GM23338 (cell line): Measurements from ENCODE around the gene APOB. TPM values are rescaled to one million over a fixed set of nuclear protein-coding genes. Genes with fewer than 3 reads are reported as not detected.

ENCODE experiments used
- ATAC-seq: fragments of 200-7000 bp; cut with Tn5 transposase; 3 replicates; pipeline ENCODE4 v1.9.1; 2020
- DNase-seq: peaks from one replicate; pipeline ENCODE4 v3.0.0-alpha.2; 2015; ENCODE audit warnings: low spot score
- H2AFZ ChIP-seq: fragments of 200-600 bp; sonication (generic); 2 replicates; pipeline ENCODE4 v1.8.0; 2016; ENCODE audit warnings: antibody characterized with exemption, mild to moderate bottlenecking, moderate library complexity
- H3F3A ChIP-seq: fragments of 200-600 bp; sonication (generic); replicated peaks from 2 replicates; pipeline ENCODE4 v1.8.0; 2017; ENCODE audit warnings: antibody characterized with exemption, mixed run types, low read depth
- H3K27ac ChIP-seq: fragments of 200-600 bp; sonication (generic); 2 replicates; pipeline ENCODE4 v1.6.1; 2016; ENCODE audit warnings: low read depth
- H3K27me3 ChIP-seq: fragments of 200-600 bp; sonication (generic); 2 replicates; pipeline ENCODE4 v1.8.0; 2016; ENCODE audit warnings: mild to moderate bottlenecking, mixed run types, moderate library complexity; ENCODE audit not compliant: insufficient read depth
- H3K36me3 ChIP-seq: fragments of 200-600 bp; sonication (generic); 2 replicates; pipeline ENCODE4 v1.8.0; 2016; ENCODE audit warnings: mild to moderate bottlenecking; ENCODE audit not compliant: insufficient read depth
- H3K4me1 ChIP-seq: fragments of 200-600 bp; sonication (generic); 2 replicates; pipeline ENCODE4 v1.8.0; 2016; ENCODE audit warnings: mild to moderate bottlenecking, moderate library complexity; ENCODE audit not compliant: insufficient read depth
- H3K4me2 ChIP-seq: fragments of 200-600 bp; sonication (generic); 2 replicates; pipeline ENCODE4 v1.7.1; 2017; ENCODE audit warnings: mixed run types
- H3K4me3 ChIP-seq: fragments of 200-600 bp; sonication (generic); 2 replicates; pipeline ENCODE4 v1.6.1; 2016; ENCODE audit warnings: mixed run types
- H3K79me2 ChIP-seq: fragments of 200-600 bp; sonication (generic); replicated peaks from 2 replicates; pipeline ENCODE4 v1.8.0; 2017; ENCODE audit warnings: mild to moderate bottlenecking; ENCODE audit not compliant: insufficient read depth
- H3K9me2 ChIP-seq: fragments of 200-600 bp; sonication (generic); 2 replicates; pipeline ENCODE4 v1.8.0; 2017; ENCODE audit not compliant: insufficient read depth
- H4K20me1 ChIP-seq: fragments of 200-600 bp; sonication (generic); replicated peaks from 2 replicates; pipeline ENCODE4 v1.8.0; 2017; ENCODE audit warnings: mild to moderate bottlenecking; ENCODE audit not compliant: insufficient read depth
- H3K27ac Mint-ChIP-seq: 2 replicates; pipeline ENCODE4 v1.8.0; 2020; ENCODE audit warnings: inconsistent platforms, mild to moderate bottlenecking, moderate library complexity, mixed read lengths
- H3K27me3 Mint-ChIP-seq: 3 replicates; pipeline ENCODE4 v1.8.0; 2022; ENCODE audit warnings: low read depth, mild to moderate bottlenecking, moderate library complexity, mixed read lengths, inconsistent platforms; ENCODE audit not compliant: insufficient read depth, poor library complexity
- H3K36me3 Mint-ChIP-seq: 3 replicates; pipeline ENCODE4 v1.8.0; 2021; ENCODE audit warnings: low read depth, mild to moderate bottlenecking, inconsistent platforms, moderate library complexity, mixed read lengths
- H3K4me1 Mint-ChIP-seq: 3 replicates; pipeline ENCODE4 v1.8.0; 2020; ENCODE audit warnings: mild to moderate bottlenecking, inconsistent platforms, mixed read lengths
- H3K4me3 Mint-ChIP-seq: 3 replicates; pipeline ENCODE4 v1.8.0; 2021; ENCODE audit warnings: moderate library complexity, mild to moderate bottlenecking, inconsistent platforms, mixed read lengths
- H3K9me3 Mint-ChIP-seq: 3 replicates; pipeline ENCODE4 v1.8.0; 2020; ENCODE audit warnings: moderate library complexity, mild to moderate bottlenecking, inconsistent platforms, mixed read lengths
- CREB1 ChIP-seq: fragments of 250-450 bp; sonication (Bioruptor Pico); IDR thresholded peaks from 2 replicates; pipeline ENCODE4 v1.5.0; 2020; ENCODE audit warnings: low read depth, mild to moderate bottlenecking, moderate library complexity
- CTCF ChIP-seq, 2 experiments: fragments of 200-600 bp in 1 of 2; sonication (generic) in 1 of 2; conservative IDR thresholded peaks; 2 replicates each; pipeline versions ENCODE4 v1.5.1 to v1.6.1; 2016 to 2017; ENCODE audit warnings: antibody characterized with exemption in 2 of 2, low read depth in 2 of 2, mild to moderate bottlenecking in 2 of 2, moderate library complexity in 1 of 2
- ETS1 ChIP-seq: IDR thresholded peaks from 2 replicates; pipeline ENCODE4 v1.6.1; 2016; ENCODE audit warnings: antibody characterized with exemption
- EZH2 ChIP-seq: fragments of 200-600 bp; sonication (generic); IDR thresholded peaks from one replicate; pipeline ENCODE4 v1.8.0; 2017; ENCODE audit warnings: antibody characterized with exemption, mild to moderate bottlenecking, low read depth; ENCODE audit not compliant: unreplicated experiment
- EZH2phosphoT487 ChIP-seq: fragments of 200-600 bp; sonication (generic); IDR thresholded peaks from one replicate; pipeline ENCODE4 v1.8.1; 2018; ENCODE audit warnings: antibody characterized with exemption; ENCODE audit not compliant: unreplicated experiment
- JUNB ChIP-seq: IDR thresholded peaks from one replicate; pipeline ENCODE4 v1.6.1; 2016; ENCODE audit warnings: antibody characterized with exemption; ENCODE audit not compliant: unreplicated experiment
- NANOG ChIP-seq: IDR thresholded peaks from 2 replicates; pipeline ENCODE4 v1.6.1; 2016; ENCODE audit warnings: antibody characterized with exemption, borderline replicate concordance
- POLR2AphosphoS5 ChIP-seq: IDR thresholded peaks from 2 replicates; pipeline ENCODE4 v1.6.1; 2016; ENCODE audit warnings: antibody characterized with exemption, low read depth
- REST ChIP-seq: IDR thresholded peaks from one replicate; pipeline ENCODE4 v1.6.1; 2018; ENCODE audit warnings: antibody characterized with exemption; ENCODE audit not compliant: unreplicated experiment
- STAT1 ChIP-seq: IDR thresholded peaks from one replicate; pipeline ENCODE4 v1.6.1; 2016; ENCODE audit warnings: antibody characterized with exemption; ENCODE audit not compliant: unreplicated experiment
- ZNF114 ChIP-seq: fragments of 250-450 bp; sonication (Bioruptor Pico); IDR thresholded peaks from 2 replicates; pipeline ENCODE4 v1.5.0; 2020; ENCODE audit warnings: mild to moderate bottlenecking, moderate library complexity
- ZNF331 ChIP-seq: fragments of 250-450 bp; sonication (Bioruptor Pico); IDR thresholded peaks from 2 replicates; pipeline ENCODE4 v1.5.0; 2020; ENCODE audit warnings: low read depth, mild to moderate bottlenecking, moderate library complexity
- ZNF462 ChIP-seq: fragments of 250-450 bp; sonication (Bioruptor Pico); IDR thresholded peaks from 2 replicates; pipeline ENCODE4 v1.5.0; 2020; ENCODE audit warnings: mild to moderate bottlenecking, moderate library complexity
- polyA plus RNA-seq: library from polyadenylated mRNA; unstranded; fragments of >200 nt; fragmentation: Nextera tagmentation; extraction: Ambion mirVana; gene quantifications from 2 replicates; pipeline ENCODE4 v1.2.1, GENCODE V29; 2016
- total RNA-seq: library from RNA; depleted of rRNA; stranded (reverse); fragments of >200 nt; shearing (Covaris generic); gene quantifications from 2 replicates; pipeline ENCODE4 v1.2.3, GENCODE V29; 2014

The APOB gene
- total and polyA plus RNA-seq, 2 experiments from 2014 or later, result 0.08 to 0.56 TPM

GRCh38 chr2:20982861-20983260 lies 61.0 kb downstream of the APOB start:
- peaks cover 2% of the 10 kb centered on the region for H3K27me3 Mint-ChIP-seq
- Histone ChIP-seq H3K27ac (no peak overlapping the region), H3F3A (no peaks in the 10 kb centered on the region), H3K79me2 (no peaks in the 10 kb centered on the region), H3K4me2 (no peak overlapping the region), H3K9me2 (0 out of 2 replicates have a peak, but pooled peaks cover 4% of the 10 kb centered on the region), H3K27me3 (no peaks in the 10 kb centered on the region), H3K36me3 (no peaks in the 10 kb centered on the region), H2AFZ (no peak overlapping the region), H4K20me1 (no peaks in the 10 kb centered on the region), H3K4me3 (no peak overlapping the region), H3K4me1 (no peaks in the 10 kb centered on the region; the same call in 1 of the 2 replicates)
- no peak overlapping the region for H3K4me3 Mint-ChIP-seq
- no peak for TF ChIP-seq ETS1
- TF ChIP-seq POLR2AphosphoS5, result no peak
- no peak for TF ChIP-seq REST
- no peak for TF ChIP-seq JUNB
- TF ChIP-seq CTCF (conservative IDR thresholded peaks at IDR 0.05; ENCODE audit: low read depth in 2 of 2), result no peak
- TF ChIP-seq EZH2phosphoT487, result no peak
- TF ChIP-seq ZNF114, result no peak
- TF ChIP-seq CREB1 (CRISPR knock-in tag), result no peak
- TF ChIP-seq NANOG, result no peak
- no peak for TF ChIP-seq ZNF462
- TF ChIP-seq STAT1, result no peak
- TF ChIP-seq EZH2, result no peak
- TF ChIP-seq ZNF331 (CRISPR knock-in tag), result no peak
- H3K4me1 Mint-ChIP-seq, result peaks cover 21% of the 10 kb centered on the region
- no peak overlapping the region for H3K27ac Mint-ChIP-seq
- ATAC-seq, result no peak
- no peaks in the 10 kb centered on the region; the same call in 2 of the 3 replicates for H3K9me3 Mint-ChIP-seq
- no peak for DNase-seq
- H3K36me3 Mint-ChIP-seq, result no peaks in the 10 kb centered on the region
